Measurements from ENCODE around the gene LCLAT1.

LCLAT1 gene

DNA sequence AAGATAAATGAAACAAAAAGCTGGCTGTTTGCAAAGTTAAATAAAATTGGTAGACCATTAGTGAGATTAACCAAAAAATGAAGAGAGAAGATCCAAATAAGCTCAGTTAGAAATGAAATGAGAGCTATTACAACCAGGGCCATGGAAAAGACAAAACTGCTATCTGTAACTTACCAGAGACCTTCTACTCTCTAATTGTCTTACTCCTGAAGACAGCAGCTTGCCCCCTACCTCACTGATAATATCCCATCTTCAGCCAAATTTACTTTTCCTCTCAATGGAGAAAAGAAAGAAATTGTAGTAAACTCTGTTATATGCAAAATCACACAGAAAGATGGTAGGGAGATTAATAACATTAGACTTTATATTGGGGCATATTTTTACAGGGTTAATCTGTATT, 178.2 kb downstream of the LCLAT1 start:
- no peak for DNase-seq
- Histone ChIP-seq H3K4me1 (ENCODE audit: control insufficient read depth, insufficient read depth, low read length, poor library complexity, severe bottlenecking) (no peaks in the 10 kb centered on the region), H3K9me3 (ENCODE audit: control insufficient read depth, low read length) (no peaks in the 10 kb centered on the region), H3K4me3 (ENCODE audit: insufficient read depth, low read depth, low read length, poor library complexity, severe bottlenecking) (no peak overlapping the region), H3K27ac (ENCODE audit: insufficient read depth, low read length, poor library complexity, severe bottlenecking) (no peak overlapping the region), H3K36me3 (ENCODE audit: control insufficient read depth, insufficient read depth, low read length) (no peaks in the 10 kb centered on the region), H3K27me3 (replicated peaks; ENCODE audit: control insufficient read depth, insufficient read depth, low read length, poor library complexity, severe bottlenecking) (no peaks in the 10 kb centered on the region)

DNA sequence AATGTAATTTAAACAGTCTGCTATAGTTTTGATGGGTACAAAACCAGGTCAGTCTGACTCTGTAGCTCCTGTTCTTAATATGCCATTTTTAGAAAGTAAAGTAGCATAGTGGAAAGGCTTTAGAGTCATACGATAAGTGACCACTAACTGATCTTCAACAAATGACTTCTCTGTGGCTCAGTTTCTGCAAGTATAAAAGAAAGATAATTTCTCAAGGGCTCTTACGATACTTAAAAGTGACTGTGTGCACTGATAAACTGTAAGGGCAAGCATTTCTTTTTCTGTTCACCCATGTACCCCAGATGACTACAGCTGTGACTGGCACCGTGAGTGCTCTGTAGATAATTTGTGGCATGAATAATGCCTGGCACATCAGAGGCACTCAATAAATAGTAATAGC, 178.7 kb downstream of the LCLAT1 start:
- no peaks in the 10 kb centered on the region for H3K9me3 ChIP-seq (ENCODE audit: control insufficient read depth, low read length)
- DNase-seq, result no peak
- H3K4me1 ChIP-seq (ENCODE audit: control insufficient read depth, insufficient read depth, low read length, poor library complexity, severe bottlenecking), result no peaks in the 10 kb centered on the region
- no peak overlapping the region for H3K27ac ChIP-seq (ENCODE audit: insufficient read depth, low read length, poor library complexity, severe bottlenecking)
- no peak overlapping the region for H3K4me3 ChIP-seq (ENCODE audit: insufficient read depth, low read depth, low read length, poor library complexity, severe bottlenecking)
- H3K36me3 ChIP-seq (ENCODE audit: control insufficient read depth, insufficient read depth, low read length), result no peaks in the 10 kb centered on the region
- no peaks in the 10 kb centered on the region for H3K27me3 ChIP-seq (replicated peaks; ENCODE audit: control insufficient read depth, insufficient read depth, low read length, poor library complexity, severe bottlenecking)

DNA sequence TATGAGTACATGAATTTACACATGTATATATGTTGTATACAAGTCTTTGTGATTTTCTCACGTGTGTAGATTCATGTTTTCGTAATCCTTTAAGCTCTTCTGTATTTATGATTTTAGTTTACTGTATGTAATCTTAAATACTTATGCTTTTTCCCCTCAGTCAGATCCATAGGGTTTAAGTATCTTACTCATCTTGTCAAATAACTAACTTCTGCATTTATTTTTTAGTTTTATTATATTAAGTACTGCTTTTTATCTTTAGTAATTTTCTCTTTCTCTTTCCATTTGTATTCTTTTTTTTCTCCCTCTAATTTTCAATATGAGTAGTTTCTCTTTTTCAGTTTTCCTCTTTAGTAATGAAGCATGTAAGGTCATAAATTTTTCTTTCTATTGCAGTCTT, 179.4 kb downstream of the LCLAT1 start:
- no peaks in the 10 kb centered on the region for H3K27me3 ChIP-seq (replicated peaks; ENCODE audit: control insufficient read depth, insufficient read depth, low read length, poor library complexity, severe bottlenecking)
- DNase-seq, result no peak
- no peaks in the 10 kb centered on the region for H3K9me3 ChIP-seq (ENCODE audit: control insufficient read depth, low read length)
- H3K36me3 ChIP-seq (ENCODE audit: control insufficient read depth, insufficient read depth, low read length), result no peaks in the 10 kb centered on the region
- no peak overlapping the region for H3K4me3 ChIP-seq (ENCODE audit: insufficient read depth, low read depth, low read length, poor library complexity, severe bottlenecking)
- H3K4me1 ChIP-seq (ENCODE audit: control insufficient read depth, insufficient read depth, low read length, poor library complexity, severe bottlenecking), result no peaks in the 10 kb centered on the region
- H3K27ac ChIP-seq (ENCODE audit: insufficient read depth, low read length, poor library complexity, severe bottlenecking), result no peak overlapping the region

DNA sequence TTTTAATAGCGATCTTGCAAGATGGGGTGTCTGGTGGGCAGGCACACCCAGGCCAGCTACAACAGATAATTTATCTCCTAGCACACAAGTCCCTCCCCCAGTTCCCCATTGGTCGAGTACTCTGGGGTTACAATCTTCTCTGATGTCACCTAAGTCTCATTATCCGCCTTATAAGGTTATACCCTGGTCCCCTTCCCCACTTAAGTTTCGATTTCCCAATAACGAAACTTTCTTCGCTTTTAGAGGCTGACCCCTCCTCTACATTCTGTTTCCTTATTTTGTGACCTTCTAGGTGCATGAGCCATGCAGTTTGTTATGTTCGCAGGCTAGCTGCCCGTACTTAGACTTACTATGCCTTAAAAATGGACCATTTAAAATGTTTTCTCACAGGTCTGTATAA, 180.1 kb downstream of the LCLAT1 start:
- H3K36me3 ChIP-seq (ENCODE audit: control insufficient read depth, insufficient read depth, low read length), result no peaks in the 10 kb centered on the region

DNA sequence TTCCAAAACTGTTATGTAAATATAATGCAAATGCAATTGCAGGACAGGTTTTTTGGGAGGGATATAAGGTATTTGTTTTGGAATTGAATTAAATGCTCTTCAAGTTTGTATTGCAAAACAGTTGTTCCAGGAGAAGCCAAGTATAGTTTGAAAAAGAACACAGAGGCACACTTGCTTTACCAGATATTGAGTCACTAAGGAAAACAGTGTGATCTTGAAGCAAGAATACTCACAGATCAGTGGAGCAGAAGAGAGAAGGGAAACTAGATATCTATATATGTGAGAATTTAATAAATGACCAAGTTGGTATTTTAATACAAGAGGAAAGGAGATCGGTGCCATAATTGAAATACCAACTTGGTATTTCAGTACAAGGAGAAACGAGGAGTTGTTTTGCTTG, 181.3 kb downstream of the LCLAT1 start:
- Histone ChIP-seq H3K27ac (ENCODE audit: insufficient read depth, low read length, poor library complexity, severe bottlenecking) (no peak overlapping the region), H3K4me3 (ENCODE audit: insufficient read depth, low read depth, low read length, poor library complexity, severe bottlenecking) (no peak overlapping the region), H3K27me3 (replicated peaks; ENCODE audit: control insufficient read depth, insufficient read depth, low read length, poor library complexity, severe bottlenecking) (no peaks in the 10 kb centered on the region), H3K9me3 (ENCODE audit: control insufficient read depth, low read length) (no peaks in the 10 kb centered on the region), H3K4me1 (ENCODE audit: control insufficient read depth, insufficient read depth, low read length, poor library complexity, severe bottlenecking) (no peaks in the 10 kb centered on the region), H3K36me3 (ENCODE audit: control insufficient read depth, insufficient read depth, low read length) (no peaks in the 10 kb centered on the region)
- DNase-seq, result no peak

More for the DNA sequence above, 180.1 kb downstream of the LCLAT1 start:
- Histone ChIP-seq H3K27ac (ENCODE audit: insufficient read depth, low read length, poor library complexity, severe bottlenecking) (no peak overlapping the region), H3K4me3 (ENCODE audit: insufficient read depth, low read depth, low read length, poor library complexity, severe bottlenecking) (no peak overlapping the region), H3K9me3 (ENCODE audit: control insufficient read depth, low read length) (no peaks in the 10 kb centered on the region), H3K27me3 (replicated peaks; ENCODE audit: control insufficient read depth, insufficient read depth, low read length, poor library complexity, severe bottlenecking) (no peaks in the 10 kb centered on the region), H3K4me1 (ENCODE audit: control insufficient read depth, insufficient read depth, low read length, poor library complexity, severe bottlenecking) (no peaks in the 10 kb centered on the region)
- no peak for DNase-seq

DNA sequence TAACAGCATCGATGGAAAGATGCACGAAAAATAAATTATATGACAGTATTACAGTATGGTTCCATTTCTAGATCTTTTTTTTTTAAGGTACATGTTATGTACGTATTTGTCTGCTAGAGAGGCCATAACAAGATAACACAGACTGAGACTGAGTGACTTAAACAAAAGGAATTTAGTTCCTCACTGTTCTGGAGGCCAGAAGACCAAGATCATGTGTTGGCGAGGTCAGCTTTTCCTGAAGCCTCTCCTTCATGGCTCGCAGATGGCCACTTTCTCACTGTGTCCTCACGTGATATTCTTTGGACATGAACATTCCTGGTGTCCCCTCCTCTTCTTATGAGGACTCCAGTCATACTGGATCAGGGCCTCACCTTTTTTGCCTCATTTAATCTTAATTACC, 182.8 kb downstream of the LCLAT1 start:
- no peak overlapping the region for H3K4me3 ChIP-seq (ENCODE audit: insufficient read depth, low read depth, low read length, poor library complexity, severe bottlenecking)
- H3K27ac ChIP-seq (ENCODE audit: insufficient read depth, low read length, poor library complexity, severe bottlenecking), result no peak overlapping the region
- H3K4me1 ChIP-seq (ENCODE audit: control insufficient read depth, insufficient read depth, low read length, poor library complexity, severe bottlenecking), result no peaks in the 10 kb centered on the region
- H3K9me3 ChIP-seq (ENCODE audit: control insufficient read depth, low read length), result no peaks in the 10 kb centered on the region
- no peak for DNase-seq
- no peaks in the 10 kb centered on the region for H3K27me3 ChIP-seq (replicated peaks; ENCODE audit: control insufficient read depth, insufficient read depth, low read length, poor library complexity, severe bottlenecking)
- no peaks in the 10 kb centered on the region for H3K36me3 ChIP-seq (ENCODE audit: control insufficient read depth, insufficient read depth, low read length)

DNA sequence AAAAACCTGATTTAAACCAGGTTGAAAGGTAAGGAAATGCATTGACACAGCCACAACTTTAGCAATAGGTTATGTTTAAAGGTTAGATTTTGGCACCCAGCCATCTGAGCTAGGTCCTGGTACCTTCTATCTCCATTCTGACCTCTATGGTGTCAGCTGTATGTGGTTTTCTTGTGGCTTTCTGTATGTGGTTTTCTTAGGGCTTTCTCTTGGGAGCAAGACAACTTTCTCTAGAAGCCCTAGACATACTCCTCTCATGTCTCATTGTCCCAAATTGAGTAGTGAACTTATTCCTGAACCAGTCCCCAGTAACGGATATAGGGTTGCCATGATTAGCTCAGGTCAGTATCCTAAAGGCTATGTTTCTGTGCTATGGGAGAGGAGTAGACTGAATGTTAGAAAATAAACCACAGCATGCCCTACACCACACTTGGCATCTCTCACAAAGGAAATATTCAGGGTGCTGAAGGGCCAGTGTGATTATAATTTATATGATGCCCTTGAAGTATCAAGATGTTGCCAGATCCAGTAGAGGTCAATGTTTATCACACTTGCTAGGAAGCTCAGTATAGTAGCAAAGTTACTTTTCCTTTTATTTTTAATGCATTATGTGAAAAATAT, 184.1 kb downstream of the LCLAT1 start:
- H3K9me3 ChIP-seq (ENCODE audit: control insufficient read depth, low read length), result no peaks in the 10 kb centered on the region
- DNase-seq, result no peak
- H3K4me1 ChIP-seq (ENCODE audit: control insufficient read depth, insufficient read depth, low read length, poor library complexity, severe bottlenecking), result no peaks in the 10 kb centered on the region
- H3K27ac ChIP-seq (ENCODE audit: insufficient read depth, low read length, poor library complexity, severe bottlenecking), result no peak overlapping the region
- H3K27me3 ChIP-seq (replicated peaks; ENCODE audit: control insufficient read depth, insufficient read depth, low read length, poor library complexity, severe bottlenecking), result no peaks in the 10 kb centered on the region
- H3K36me3 ChIP-seq (ENCODE audit: control insufficient read depth, insufficient read depth, low read length), result no peaks in the 10 kb centered on the region
- no peak overlapping the region for H3K4me3 ChIP-seq (ENCODE audit: insufficient read depth, low read depth, low read length, poor library complexity, severe bottlenecking)

DNA sequence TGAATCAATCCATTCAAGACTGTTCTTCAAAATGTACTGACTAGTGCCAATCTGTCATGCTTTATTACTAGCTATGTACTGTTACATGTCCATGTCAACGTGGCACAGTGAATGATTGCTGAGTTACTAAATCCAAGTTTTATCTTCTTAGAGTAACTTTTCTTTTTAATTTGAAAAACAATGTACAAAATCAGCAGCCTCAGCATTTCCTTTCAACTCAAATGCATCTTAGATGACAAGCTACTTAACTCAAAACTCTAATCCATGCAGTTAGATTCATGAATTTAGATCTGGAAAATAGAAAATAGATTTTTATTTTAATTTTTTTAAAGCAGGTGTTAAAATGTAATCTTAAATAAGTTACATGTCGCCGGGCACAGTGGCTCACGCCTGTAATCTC, 186.0 kb downstream of the LCLAT1 start:
- Histone ChIP-seq H3K4me3 (ENCODE audit: insufficient read depth, low read depth, low read length, poor library complexity, severe bottlenecking) (no peak overlapping the region), H3K27me3 (replicated peaks; ENCODE audit: control insufficient read depth, insufficient read depth, low read length, poor library complexity, severe bottlenecking) (no peaks in the 10 kb centered on the region), H3K36me3 (ENCODE audit: control insufficient read depth, insufficient read depth, low read length) (no peaks in the 10 kb centered on the region), H3K27ac (ENCODE audit: insufficient read depth, low read length, poor library complexity, severe bottlenecking) (no peak overlapping the region), H3K9me3 (ENCODE audit: control insufficient read depth, low read length) (no peaks in the 10 kb centered on the region), H3K4me1 (ENCODE audit: control insufficient read depth, insufficient read depth, low read length, poor library complexity, severe bottlenecking) (no peaks in the 10 kb centered on the region)
- DNase-seq, result no peak

DNA sequence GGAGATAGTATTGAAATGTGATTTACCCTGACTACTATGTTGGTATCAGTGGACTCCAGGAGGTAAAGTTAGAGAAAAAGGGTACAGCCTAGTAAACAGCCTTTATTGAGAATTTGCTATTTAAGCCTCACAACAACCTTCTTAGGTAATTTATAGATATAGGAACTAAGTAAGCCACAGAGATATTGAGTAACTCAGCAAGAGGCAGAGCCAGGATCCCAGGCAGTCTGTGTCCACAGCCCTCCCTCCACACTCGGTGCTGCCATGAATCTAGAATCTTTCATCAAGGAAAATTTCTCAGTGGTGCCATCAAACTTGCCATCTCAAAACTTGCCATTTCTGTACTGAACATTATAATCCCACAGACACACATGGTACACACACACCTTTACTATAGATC, 189.3 kb downstream of the LCLAT1 start:
- H3K27me3 ChIP-seq (replicated peaks; ENCODE audit: control insufficient read depth, insufficient read depth, low read length, poor library complexity, severe bottlenecking), result no peaks in the 10 kb centered on the region
- no peak overlapping the region for H3K4me3 ChIP-seq (ENCODE audit: insufficient read depth, low read depth, low read length, poor library complexity, severe bottlenecking)
- H3K36me3 ChIP-seq (ENCODE audit: control insufficient read depth, insufficient read depth, low read length), result peaks cover 4% of the 10 kb centered on the region
- no peaks in the 10 kb centered on the region for H3K4me1 ChIP-seq (ENCODE audit: control insufficient read depth, insufficient read depth, low read length, poor library complexity, severe bottlenecking)
- no peaks in the 10 kb centered on the region for H3K9me3 ChIP-seq (ENCODE audit: control insufficient read depth, low read length)
- no peak for DNase-seq
- H3K27ac ChIP-seq (ENCODE audit: insufficient read depth, low read length, poor library complexity, severe bottlenecking), result no peak overlapping the region

DNA sequence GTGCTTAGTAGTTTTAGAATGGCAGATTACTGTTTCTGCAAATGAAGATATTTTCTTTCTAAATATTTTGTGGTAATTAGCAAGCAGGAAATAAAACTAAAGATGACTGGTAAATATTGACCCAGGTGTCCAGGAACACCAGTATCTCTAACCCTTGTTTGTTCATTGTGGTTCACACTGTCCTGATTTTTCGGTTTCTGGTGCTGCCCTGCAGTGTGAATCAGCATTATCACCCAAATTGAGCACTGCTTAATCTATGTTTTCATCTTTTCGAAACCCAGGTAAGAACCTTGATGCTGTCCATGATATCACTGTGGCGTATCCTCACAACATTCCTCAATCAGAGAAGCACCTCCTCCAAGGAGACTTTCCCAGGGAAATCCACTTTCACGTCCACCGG, 192.8 kb downstream of the LCLAT1 start:
- H3K27me3 ChIP-seq (replicated peaks; ENCODE audit: control insufficient read depth, insufficient read depth, low read length, poor library complexity, severe bottlenecking), result no peaks in the 10 kb centered on the region
- peaks cover 4% of the 10 kb centered on the region for H3K36me3 ChIP-seq (ENCODE audit: control insufficient read depth, insufficient read depth, low read length)
- no peak overlapping the region for H3K27ac ChIP-seq (ENCODE audit: insufficient read depth, low read length, poor library complexity, severe bottlenecking)
- no peak for DNase-seq
- H3K4me3 ChIP-seq (ENCODE audit: insufficient read depth, low read depth, low read length, poor library complexity, severe bottlenecking), result no peak overlapping the region
- H3K4me1 ChIP-seq (ENCODE audit: control insufficient read depth, insufficient read depth, low read length, poor library complexity, severe bottlenecking), result no peaks in the 10 kb centered on the region
- H3K9me3 ChIP-seq (ENCODE audit: control insufficient read depth, low read length), result no peaks in the 10 kb centered on the region
